GM19324 (cell line): ENCODE data around the gene PTGER1.
"Not testable (repeated sequence)": the region's sequence is repeated elsewhere in the genome, so short reads cannot be mapped to it uniquely, and the experiment has no call there.

ENCODE experiments used
- ATAC-seq: cut with Tn5 transposase; IDR thresholded peaks from one replicate; pipeline ENCODE4 v1.9.1; 2021; ENCODE audit warnings: mild to moderate bottlenecking, moderate library complexity; ENCODE audit not compliant: unreplicated experiment, low FRiP score

Gene PTGER1

GRCh38 chr19:14475251-14476073, at the start of gene PTGER1:
Gene PTGER1 (minus strand): TSS chr19:14475354. CDS start chr19:14474320, 1,034 bp downstream.
- ATAC-seq, result no peak

DNA sequence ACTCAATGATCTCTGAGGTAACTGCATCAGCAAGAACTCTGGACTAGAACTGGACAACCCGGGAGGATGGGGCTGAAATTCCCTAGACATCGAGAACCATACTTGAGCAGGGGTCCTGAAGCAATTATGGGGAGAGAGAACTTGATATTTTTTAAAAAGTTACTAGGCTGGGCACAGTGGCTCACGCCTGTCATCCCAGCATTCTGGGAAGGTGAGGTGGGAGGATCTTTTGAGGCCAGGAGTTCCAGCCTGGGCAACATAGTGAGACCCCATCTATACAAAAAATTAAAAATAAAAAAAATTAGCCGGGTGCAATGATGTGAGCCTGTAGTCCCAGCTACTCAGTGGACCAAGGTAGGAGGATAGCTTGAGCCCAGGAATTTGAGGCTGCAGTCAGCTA, 45.4 kb upstream of the PTGER1 start:
- ATAC-seq, result no peak

DNA sequence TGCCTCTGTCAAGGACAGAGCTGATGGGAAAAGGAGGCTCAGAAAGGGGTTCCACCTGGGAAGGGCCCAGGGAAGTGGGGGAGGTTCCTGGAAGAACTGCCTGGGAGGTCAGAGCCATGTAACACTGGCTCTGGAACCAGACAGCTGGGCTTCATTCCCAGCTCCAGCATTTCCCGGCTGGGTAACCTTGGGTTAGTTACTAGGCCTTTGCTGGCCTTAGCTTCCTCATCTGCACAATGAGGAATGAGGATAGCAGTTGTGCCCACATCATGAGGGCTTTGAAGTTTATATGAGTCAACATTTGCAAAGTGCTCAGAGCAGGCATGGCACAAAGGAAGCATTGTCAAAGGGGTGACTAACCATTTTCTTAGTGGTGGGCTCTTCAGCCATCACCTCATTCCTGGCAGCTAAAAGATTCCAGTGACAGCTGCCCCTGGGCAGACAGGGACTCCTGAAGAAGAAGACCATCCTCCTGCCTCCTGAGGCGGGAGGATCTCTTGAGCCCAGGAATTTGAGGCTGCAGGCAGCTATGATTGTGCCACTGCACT, 44.8 kb upstream of the PTGER1 start:
- ATAC-seq, result no peak

DNA sequence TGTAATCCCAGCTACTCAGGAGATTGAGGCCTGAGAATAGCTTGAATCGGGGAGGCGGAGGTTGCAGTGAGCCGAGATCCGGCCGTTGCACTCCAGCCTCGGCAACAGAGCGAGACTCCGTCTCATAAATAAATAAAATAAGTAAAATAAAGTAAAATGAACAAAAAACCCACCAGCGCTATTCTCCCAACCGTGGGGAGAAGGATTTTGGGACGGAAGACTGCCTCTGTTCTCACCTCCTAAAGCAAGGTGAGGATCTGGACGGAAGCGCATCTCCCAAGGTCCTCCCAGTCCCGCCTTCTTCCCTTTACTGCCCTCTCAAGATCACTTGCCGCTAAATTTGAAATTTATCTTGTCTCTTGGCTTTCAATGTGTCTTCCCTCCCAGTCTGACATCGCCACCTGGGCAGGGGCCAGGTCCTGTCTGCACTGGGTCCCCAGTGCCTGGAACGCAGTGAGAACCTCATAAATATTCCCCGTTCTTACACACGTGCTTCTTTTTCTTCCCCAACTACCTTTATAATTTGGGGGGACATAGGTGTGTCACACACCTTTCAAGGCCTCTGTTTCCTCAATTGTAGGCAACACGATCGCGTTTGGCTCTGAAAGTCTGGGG, 44.2 kb upstream of the PTGER1 start:
- ATAC-seq, result no peak

- ATAC-seq, result peak; percentile 78
These were observed 42.8 kb upstream of the PTGER1 start, which contains the start of gene DNAJB1 for GRCh38 chr19:14517840-14518505. Gene DNAJB1 (minus strand): TSS chr19:14518397. CDS start chr19:14518349, 48 bp downstream.

- ATAC-seq, result no peak
These were observed 42.3 kb upstream of the PTGER1 start for GRCh38 chr19:14517446-14517839.

DNA sequence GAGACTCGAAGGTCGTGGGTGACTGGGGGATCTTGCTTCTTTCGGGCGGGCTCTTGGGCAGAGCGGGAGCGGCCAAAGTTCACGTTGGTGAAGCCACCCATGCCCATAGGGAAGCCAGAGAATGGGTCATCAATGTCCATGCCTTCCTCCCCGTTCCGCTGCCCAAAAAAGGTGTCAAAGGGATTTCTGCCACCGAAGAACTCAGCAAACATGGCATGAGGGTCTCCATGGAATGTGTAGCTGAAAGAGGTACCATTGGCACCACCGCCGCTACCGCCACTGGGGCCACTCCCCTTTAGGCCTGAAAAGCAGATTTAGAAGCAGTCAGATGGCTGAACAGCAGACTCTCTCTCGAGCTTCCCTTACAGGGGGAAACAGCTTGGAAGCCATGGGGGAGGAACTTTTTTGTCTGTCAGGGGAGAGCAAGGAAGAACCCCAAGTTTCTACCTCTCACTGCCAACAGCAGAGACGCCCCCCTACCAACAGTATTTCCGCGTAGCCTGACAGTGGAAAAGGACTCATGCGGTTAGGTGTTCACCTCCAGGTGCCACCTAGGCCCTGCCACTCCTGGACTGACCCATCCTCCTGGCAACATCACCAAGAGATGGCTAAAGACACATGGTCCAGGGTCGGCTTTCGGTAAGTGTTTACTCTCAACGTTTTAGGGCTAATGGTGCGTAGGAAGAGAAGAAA, 41.7 kb upstream of the PTGER1 start:
- no peak for ATAC-seq

- no peak for ATAC-seq
These were observed 40.9 kb upstream of the PTGER1 start for GRCh38 chr19:14516048-14516534.

- no peak for ATAC-seq
These were observed 40.4 kb upstream of the PTGER1 start for GRCh38 chr19:14515501-14516047.

DNA sequence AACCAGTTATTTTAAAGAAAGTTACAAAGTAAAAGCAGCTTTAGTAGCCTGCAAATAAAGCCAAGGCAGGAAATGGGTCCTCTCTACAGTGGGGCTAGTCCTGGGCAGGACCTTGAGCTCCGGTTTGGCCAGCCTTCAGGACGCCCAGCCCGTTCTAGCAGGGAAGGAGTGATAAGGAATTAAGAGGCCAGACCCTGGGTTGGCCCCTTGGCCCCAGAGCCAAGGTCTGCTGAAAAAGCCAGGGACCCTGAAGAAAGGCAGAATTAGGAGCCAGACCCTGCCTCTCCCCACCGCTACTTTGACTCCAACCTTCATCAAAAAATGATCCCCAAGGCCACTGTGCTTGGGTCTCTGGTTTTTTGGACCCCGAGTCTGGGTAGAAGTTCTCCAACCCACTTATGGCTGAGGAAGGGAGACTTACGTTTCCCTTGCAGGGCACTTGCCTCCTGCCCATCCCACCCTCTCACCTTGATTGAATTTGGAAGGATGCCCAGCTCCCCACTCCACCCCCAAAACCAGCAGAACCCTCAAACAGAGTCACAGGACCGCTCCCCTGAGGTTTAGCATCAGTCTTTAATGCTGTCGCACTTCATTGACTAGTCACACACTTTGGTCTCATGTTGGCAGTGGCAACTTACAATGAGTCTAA, 39.2 kb upstream of the PTGER1 start:
- no peak for ATAC-seq

DNA sequence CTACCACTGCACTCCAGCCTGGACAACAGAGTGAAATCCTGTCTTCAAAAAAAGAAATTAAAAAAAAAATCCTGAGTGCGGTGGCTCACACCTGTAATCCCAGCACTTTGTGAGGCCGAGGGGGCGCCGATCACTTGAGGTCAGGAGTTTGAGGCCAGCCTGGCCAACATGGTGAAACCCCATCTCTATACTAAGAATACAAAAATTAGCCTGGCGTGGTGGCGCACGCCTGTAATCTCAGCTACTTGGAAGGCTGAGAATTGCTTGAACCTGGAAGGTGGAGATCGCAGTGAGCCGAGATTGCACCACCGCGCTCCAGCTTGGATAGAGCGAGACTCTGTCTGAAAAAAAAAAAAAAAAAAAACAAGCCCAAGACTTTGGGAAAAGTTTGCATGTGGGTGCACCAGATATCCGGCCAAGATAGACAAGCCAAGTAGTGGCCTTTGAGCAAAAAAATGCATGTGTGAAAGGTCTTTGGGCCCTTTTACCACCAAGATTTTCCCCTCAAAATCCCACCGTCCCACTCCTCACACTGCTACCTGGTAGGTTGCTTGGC, 37.3 kb upstream of the PTGER1 start:
- ATAC-seq, result no peak

DNA sequence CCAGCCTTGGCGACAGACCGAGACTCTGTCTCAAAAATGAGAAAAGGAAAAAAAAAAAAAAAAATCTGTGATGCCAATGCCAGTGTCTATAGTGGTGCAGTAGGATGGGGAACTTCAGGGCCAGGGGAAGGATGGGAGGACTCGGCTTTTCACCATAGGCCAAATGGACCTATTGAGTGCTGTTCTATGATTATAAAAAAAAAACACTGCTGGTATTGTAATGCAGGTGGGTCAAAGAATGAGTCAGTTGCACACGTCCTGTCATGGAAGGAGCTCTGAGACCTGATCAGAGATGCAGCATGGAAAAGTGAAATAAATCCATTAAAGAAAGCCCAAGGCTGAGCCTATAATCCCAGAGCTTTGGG, 36.1 kb upstream of the PTGER1 start:
- ATAC-seq, result no peak

DNA sequence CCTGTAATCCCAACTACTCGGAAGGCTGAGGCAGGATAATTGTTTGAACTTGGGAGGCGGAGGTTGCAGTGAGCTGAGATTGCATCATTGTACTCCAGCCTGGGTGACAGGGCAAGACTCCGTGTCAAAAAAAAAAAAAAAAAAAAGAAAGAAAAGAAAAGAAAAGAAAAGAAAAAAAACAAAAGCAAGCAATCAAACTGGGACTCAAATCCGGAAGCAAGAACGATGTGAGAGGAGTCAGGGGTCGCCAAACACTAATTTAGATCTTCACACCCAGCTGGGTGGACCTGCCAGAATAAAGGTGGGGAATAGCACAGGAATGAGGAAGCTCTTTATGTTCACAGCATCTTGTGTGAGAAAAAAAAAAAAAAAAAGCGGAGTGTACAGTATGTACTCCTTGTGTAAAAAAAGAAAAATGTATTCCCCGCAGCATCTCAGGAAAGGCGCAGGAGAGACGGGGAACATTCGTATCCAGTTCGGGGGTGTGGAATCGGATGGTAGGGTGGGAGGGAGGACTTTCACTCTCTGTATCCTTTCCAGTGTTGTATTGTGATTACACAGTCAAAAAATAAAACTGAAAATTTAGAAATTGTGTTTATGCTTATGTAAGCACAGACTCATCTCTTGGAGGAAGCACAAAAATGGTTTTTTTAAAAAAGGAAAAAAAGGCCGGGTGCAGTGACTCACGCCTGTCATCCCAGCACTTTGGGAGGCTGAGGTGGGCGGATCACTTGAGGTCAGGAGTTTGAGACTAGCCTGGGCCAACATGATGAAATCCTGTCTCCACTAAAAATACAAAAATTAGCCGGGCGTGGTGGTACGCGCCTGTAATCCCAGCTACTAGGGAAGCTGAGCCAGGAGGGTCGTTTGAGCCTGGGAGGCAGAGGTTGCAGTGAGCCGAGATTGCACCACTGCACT, 35.4 kb upstream of the PTGER1 start:
- ATAC-seq, result no peak

GRCh38 chr19:14507704-14508542, 32.8 kb upstream of the PTGER1 start:
- no peak for ATAC-seq

GRCh38 chr19:14505488-14506239, 30.5 kb upstream of the PTGER1 start:
- no peak for ATAC-seq

DNA sequence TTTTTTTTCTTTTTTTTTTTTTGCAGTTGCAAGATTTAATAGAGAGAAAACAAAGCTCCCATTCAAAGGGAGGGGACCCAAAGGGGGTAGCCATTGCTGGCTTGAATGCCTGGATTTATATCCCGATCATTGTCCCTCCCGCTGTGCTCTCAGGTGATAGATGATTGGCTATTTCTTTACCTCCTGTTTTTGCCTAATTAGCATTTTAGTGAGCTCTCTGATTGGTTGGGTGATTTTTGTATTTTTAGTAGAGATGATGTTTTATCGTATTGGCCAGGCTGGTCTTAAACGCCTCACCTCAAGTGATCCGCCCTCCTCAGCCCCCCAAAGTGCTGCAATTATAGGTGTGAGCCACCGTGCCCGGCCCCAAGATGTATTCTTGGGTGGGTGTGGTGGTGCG, 29.4 kb upstream of the PTGER1 start:
- not testable (repeated sequence) for ATAC-seq

DNA sequence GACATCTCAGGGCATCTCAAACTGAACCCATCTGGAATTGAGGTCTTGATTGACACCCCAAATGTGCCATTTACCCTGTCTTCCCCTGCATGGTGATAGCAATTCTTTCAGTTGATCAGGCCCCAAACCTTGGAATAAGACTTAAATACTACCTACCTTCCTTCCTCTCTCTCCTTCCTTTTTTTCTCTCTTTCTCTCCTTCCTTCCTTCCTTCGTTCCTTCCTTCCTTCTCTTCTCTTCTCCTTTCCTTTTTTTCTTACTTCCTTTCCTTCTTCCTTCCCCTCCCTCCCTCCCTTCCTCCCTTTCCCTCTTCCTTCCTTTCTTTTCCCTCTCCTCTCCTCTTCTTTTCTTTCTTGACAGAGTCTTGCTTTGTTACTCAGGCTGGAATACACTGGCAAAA, 28.1 kb upstream of the PTGER1 start:
- no peak for ATAC-seq
